ENCODE data around the gene GRIN3A.

Gene GRIN3A

GRCh38 chr9:101702257-101702656 lies 36.2 kb downstream of the GRIN3A start:
- DNase-seq, result no peak

GRCh38 chr9:101693546-101694336 lies 44.7 kb downstream of the GRIN3A start:
- DNase-seq, result no peak

DNA sequence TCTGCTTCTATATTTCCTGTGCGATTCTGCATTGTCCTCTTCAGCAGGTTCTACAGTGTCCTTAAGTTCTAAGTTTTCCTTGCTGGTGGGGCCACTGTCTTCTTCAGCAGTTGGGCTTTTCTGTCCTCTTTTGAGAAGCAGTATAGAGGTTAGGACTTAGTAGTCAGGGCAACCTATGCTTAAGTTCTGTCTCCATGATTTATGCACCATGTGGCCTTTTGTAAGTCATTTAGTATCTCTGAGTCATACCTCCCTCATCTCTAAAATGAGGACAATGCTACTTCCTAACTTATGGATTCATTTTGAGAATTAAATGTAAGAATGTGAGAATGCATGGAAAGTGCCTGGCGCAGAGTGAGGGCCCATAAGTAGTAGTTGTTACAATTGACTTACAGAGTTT lies 46.8 kb downstream of the GRIN3A start:
- DNase-seq, result no peak

- no peak for DNase-seq
Measured at GRCh38 chr9:101689039-101689438, 49.4 kb downstream of the GRIN3A start.

- DNase-seq, result no peak
Measured at GRCh38 chr9:101684665-101685064, 53.8 kb downstream of the GRIN3A start.

DNA sequence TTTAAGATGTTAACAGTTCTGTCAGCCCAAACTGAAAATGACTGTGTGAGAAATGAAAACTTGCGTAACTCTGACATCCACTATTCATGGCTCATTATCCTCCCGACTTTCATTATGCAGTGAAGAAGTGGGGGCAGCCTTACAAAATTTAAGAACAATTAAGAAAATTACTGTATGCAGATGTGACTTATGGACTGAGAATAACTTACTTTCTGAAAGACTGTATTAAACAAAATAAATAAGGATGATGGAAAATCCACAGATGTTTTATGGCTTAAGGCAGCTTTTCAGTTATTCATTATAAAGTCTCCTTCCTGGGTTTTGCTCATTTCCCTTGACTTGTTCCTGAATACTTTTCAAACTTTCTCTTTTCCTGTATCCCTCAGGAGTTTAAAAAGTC lies 55.2 kb downstream of the GRIN3A start:
- DNase-seq, result no peak

DNA sequence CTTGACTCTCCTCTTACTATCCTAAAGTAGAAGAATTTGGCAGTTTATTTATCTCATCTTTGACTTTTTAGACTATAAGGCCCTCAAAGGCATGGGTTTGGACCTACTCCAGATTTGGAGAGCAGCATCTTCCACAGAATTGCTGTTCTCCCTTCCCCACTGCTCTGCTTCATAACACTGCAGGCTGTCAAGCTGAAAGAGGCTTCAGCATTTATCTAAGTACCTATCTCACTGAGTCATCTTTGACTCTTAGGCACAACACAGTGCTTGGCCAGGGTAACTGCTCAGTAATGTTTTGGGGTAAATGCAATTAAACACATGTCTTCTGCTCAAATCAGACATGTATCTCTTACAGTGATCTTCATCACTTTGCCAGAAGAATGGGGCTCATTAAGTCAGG lies 60.6 kb downstream of the GRIN3A start:
- no peak for DNase-seq

- no peak for DNase-seq
Measured at GRCh38 chr9:101675341-101675740, 63.1 kb downstream of the GRIN3A start.

GRCh38 chr9:101674165-101674564 lies 64.3 kb downstream of the GRIN3A start:
- no peak for DNase-seq

DNA sequence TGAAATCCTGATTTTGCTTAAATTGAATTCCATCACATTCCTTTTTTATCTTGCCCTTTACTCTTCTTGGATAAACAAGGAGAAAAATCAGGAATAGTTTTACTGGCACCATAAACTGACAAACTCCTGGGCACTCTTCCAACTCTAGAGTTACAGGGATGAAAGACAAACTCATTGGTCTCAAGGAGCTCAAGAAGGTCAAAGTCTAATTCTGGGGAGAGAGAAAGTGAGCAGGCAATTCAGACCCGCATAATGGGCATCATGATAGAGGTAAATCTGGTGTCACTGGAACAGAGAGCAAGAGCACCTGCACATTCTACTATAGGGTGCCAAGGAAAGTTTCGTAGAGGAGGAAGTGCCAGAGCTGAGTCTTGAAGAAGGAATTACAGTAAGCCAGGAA lies 64.8 kb downstream of the GRIN3A start:
- DNase-seq, result no peak

DNA sequence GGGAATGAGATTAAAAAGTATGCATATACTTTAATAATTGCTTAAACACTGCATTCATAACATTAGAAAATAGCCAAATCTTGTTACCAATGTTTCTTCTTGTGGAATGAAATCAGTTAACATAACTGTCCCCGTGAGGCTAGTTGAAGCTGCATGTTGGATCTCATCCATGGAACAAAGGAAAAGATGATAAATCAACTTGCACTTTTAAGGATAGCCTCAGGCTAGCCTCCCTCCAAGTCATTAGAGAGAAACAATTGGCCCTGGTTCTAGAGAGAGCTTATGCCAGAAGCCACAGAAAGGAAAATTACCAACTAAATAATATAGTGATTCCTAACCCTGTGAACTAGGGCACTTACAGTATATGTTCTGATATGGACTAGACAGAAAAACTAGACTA lies 66.9 kb downstream of the GRIN3A start:
- no peak for DNase-seq

- no peak for DNase-seq
Measured at GRCh38 chr9:101668421-101668820, 70.0 kb downstream of the GRIN3A start.

DNA sequence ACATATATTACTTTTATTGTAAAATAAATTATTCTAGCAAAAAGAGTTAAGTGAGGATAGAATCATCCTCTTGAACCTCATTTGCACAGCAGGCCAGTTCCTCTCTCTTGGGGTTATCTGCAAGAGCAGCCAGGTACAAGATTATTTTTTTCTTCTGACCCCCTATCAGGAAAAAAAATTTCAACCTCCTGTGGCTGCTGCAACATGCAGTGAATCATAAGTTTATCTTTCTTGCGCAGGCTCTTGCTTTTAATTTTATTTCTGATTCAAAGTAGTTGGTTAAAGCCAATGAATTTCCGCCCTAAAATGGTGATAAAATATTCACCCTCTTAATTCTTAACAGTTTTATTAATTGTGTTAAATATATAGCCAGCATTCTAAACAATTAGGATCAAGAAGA lies 74.0 kb downstream of the GRIN3A start:
- DNase-seq, result no peak

GRCh38 chr9:101652601-101653175 lies 85.8 kb downstream of the GRIN3A start:
- no peak for DNase-seq

DNA sequence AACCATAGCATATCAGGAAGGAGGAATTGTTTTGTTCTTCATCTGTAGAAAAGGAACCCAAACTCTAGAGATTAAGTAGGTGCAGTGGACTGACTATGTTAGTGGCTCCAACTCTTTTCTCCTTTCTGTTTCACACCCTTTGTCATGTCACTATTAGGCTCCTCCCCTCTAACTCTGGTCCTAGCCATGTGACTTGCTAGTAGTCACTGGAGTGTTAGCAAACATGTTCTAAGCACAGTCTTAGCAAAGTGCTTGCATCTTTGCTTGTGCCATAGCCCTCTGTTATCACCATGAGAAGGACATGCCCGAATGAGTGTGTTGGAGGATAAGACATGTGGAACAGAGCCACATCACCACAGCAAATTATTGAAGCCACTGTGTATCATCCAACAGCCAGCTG lies 88.3 kb downstream of the GRIN3A start:
- DNase-seq, result no peak

- DNase-seq, result no peak
Measured at GRCh38 chr9:101648493-101648892, 90.0 kb downstream of the GRIN3A start.

DNA sequence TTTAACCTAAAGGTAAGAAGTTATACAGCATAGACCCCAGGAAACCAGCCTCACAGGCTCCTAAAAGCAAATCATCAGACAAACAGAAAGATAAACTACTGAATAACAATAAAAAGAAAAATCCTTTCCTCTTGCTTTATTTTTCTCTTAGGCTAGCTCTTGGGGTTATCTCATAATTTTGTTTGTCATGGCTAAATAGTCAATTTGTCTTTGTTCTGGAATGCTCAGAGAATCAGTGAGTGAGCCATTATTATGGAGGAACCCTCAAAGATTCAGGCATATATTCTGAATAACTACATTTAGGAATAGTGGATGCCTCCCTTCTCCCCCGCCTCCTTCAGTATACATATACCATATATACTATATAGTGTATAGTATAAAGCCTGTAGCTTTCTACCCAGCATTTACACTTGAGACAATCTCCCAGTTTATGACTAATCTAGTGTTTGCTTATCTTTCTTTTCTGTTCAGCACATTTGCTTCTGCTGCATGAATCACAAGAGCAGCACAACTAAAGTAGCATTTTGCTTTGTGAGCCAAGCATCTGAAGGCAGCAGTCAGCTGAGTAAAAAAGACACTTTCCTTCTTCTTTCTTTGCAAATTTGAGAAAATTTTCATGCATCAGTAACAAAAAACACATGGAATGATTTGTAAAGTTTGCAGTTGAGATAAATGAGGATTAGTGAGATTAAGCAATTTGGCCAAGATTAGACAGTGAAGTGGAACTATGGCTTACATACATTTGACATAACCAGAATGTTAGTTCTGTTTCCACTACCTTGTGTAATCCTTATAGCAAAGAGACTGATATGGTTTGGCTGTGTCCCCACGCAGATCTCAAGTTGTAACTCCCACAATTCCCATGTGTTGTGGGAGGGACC lies 98.4 kb downstream of the GRIN3A start:
- no peak for DNase-seq

GRCh38 chr9:101639311-101639710 lies 99.1 kb downstream of the GRIN3A start:
- DNase-seq, result no peak

DNA sequence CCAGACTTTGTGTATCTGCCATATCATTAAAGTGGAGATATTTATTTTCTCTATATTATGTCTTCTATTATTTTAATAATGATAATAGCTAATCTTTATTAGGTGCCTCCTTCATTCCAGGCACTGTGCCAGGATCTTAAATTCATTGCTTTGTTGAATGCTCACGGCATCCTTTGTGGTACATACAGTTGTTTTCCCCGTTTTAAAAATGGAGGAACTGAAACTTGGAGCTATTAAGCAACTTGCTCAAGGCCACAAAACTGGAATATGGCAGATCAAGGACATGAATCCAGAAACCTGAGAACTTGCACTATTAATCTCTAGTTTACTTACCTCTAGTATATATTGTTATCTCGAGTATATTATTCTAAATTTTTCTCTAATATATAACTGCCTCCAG lies 102.2 kb downstream of the GRIN3A start:
- DNase-seq, result no peak

GRCh38 chr9:101635473-101635872 lies 103.0 kb downstream of the GRIN3A start:
- no peak for DNase-seq

DNA sequence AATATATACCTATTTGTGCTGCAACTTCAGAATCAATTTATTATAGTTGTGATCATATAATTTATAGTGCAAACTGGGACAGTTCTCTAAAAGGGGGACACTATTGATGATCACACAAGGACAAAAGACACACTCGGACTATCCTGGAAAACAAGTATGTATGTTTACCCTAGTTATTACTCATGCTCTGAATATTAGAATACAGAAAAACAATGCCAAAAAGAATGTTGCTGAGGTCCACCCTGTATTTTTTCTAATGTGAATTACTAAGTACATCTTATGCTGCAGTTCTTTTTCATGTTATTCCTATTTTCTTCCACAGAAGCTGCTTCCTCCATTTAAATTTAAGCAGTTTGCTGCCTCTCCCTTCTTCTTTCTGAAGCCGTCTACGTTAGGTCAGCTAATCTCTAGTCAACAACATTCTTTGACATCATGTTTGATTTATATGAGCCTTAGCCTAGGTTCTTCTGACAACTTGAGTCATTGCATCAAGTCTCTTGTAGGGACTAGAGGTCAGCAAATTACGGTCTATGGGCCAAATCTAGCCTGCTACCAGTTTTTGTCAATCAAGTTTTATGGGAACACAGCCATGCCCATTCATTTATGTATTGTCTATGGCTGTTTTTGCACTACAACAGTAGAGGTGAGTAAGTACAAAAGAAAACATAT lies 103.6 kb downstream of the GRIN3A start:
- DNase-seq, result no peak

DNA sequence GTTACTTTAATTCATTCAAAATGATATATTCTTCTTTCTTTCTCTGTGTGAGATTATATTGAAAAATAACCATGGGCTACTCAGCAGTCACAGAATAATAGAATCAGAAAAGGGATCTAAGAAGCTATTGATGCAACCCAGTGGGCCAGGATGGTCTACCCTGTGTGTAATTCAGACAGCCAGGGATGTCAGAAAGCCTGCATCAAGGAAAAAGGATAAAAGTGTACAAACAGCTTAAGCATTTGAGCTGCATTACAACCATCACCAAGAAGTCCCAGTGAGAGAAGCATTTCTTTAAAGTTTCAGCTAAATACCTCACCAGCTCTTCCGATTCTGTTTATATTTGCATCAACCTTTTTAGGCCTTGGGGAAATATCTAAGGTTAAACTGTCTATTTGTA lies 105.8 kb downstream of the GRIN3A start:
- no peak for DNase-seq

GRCh38 chr9:101631892-101632291 lies 106.6 kb downstream of the GRIN3A start:
- no peak for DNase-seq
